ENCODE measurements around the gene HCFC2.
A peak's percentile ranks its signal among the peaks of the same experiment; 100 is the strongest.
"Not testable (repeated sequence)": the region's sequence is repeated elsewhere in the genome, so short reads cannot be mapped to it uniquely, and the experiment has no call there.

Gene HCFC2

GRCh38 chr12:104058802-104059201 lies 5.5 kb upstream of the HCFC2 start:
- no peak for DNase-seq

GRCh38 chr12:104059963-104060362 lies 4.4 kb upstream of the HCFC2 start:
- no peak for DNase-seq

- DNase-seq: no peak
Observed at GRCh38 chr12:104060791-104061190, 3.5 kb upstream of the HCFC2 start.

- DNase-seq: peak; percentile 79
Observed at GRCh38 chr12:104063712-104064030, 660 bp upstream of the HCFC2 start.

- DNase-seq: peak; percentile 68
Observed at GRCh38 chr12:104064842-104065427, 604 bp downstream of the HCFC2 start.

- no peak for DNase-seq
Observed at GRCh38 chr12:104072099-104072498, 7.8 kb downstream of the HCFC2 start.

- no peak for DNase-seq
Observed at GRCh38 chr12:104073699-104074098, 9.4 kb downstream of the HCFC2 start.

GRCh38 chr12:104079024-104079423 lies 14.7 kb downstream of the HCFC2 start:
- DNase-seq: no peak

GRCh38 chr12:104080764-104081163 lies 16.4 kb downstream of the HCFC2 start:
- no peak for DNase-seq

- no peak for DNase-seq
Observed at GRCh38 chr12:104083769-104084475, 19.6 kb downstream of the HCFC2 start.

GRCh38 chr12:104090685-104091084 lies 26.4 kb downstream of the HCFC2 start:
- DNase-seq: no peak

GRCh38 chr12:104091136-104091535 lies 26.8 kb downstream of the HCFC2 start:
- no peak for DNase-seq

- no peak for DNase-seq
Observed at GRCh38 chr12:104094284-104094683, 30.0 kb downstream of the HCFC2 start.

GRCh38 chr12:104095289-104095688 lies 31.0 kb downstream of the HCFC2 start:
- no peak for DNase-seq

- no peak for DNase-seq
Observed at GRCh38 chr12:104097954-104098353, 33.6 kb downstream of the HCFC2 start.

- DNase-seq: no peak
Observed at GRCh38 chr12:104105461-104105860, 41.1 kb downstream of the HCFC2 start.

- DNase-seq: no peak
Observed at GRCh38 chr12:104106965-104107364, 42.6 kb downstream of the HCFC2 start.

- peak; percentile 85 for DNase-seq
Observed at GRCh38 chr12:104108755-104109445, 44.6 kb downstream of the HCFC2 start.

- no peak for DNase-seq
Observed at GRCh38 chr12:104109446-104110271, 45.3 kb downstream of the HCFC2 start.

GRCh38 chr12:104114834-104115586 lies 50.7 kb downstream of the HCFC2 start:
- DNase-seq: not testable (repeated sequence)

- no peak for DNase-seq
Observed at GRCh38 chr12:104115587-104115975, 51.2 kb downstream of the HCFC2 start.

GRCh38 chr12:104121001-104121400 lies 56.7 kb downstream of the HCFC2 start:
- DNase-seq: no peak

- no peak for DNase-seq
Observed at GRCh38 chr12:104122298-104122697, 58.0 kb downstream of the HCFC2 start.

Data from NCI-H69 (cell line).